A549 treated with CpdA at 1 μM for 4 hours (cell line): ENCODE data around the gene MEF2A. TPM values are rescaled to one million over a fixed set of nuclear protein-coding genes. Genes with fewer than 3 reads are reported as not detected.

Experiments
- total RNA-seq: library from RNA; stranded (reverse); fragments of 200-300 nt; extraction: Qiagen RNA extraction; gene quantifications from 5 replicates; pipeline ENCODE4 v1.2.3, GENCODE V29; 2022; ENCODE audit warnings: low read depth

The MEF2A gene
- 11.2 to 16.2 TPM (median 14.0 TPM) in 5 replicates for total RNA-seq

DNA sequence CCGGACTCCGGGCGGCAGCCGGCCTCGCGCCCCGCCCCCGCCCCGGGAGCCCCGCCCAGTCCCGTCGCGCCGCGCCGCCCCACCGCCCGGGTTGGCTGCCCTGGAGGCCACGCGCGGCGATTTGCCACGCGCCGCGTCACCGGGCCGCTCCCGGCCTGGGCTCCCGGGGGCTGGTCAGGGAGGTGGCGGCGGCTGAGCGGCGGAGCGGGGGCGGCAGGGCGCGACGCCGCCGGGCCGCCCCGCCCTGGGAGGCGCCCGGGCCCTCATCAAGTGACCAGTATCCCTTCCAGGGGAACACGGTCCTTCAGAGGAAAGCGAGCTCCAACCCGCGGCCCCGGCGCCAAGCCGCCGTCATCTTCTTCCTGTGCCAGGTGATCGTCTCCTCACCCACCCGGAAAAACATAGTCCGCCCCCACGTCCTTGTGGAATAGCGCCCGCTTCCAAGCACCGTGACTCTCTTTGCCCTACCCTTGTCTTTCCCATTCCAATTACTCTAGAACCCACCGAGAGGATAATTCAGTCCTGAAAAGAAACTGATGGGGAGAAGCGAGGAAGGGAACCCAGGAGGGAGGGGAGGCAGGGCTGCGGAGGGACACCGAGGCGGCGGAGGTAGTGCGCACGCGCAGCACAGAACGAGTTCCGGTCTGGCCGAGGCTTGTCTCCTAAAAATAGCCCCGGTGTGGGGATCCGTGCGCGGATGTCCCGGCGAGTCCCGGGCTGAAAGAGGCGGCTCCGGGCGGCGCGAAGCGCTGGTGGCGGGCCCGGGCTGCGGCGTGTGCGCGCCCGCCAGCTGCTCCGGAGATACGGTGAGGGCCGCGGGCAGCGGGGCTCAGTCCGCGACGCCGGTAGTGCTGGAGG lies at the start of gene MEF2A:
Gene MEF2A, plus strand, starts transcription at position 686 of the 858 bp plus-strand sequence. CDS start 67,136 bp downstream, outside the sequence.

DNA sequence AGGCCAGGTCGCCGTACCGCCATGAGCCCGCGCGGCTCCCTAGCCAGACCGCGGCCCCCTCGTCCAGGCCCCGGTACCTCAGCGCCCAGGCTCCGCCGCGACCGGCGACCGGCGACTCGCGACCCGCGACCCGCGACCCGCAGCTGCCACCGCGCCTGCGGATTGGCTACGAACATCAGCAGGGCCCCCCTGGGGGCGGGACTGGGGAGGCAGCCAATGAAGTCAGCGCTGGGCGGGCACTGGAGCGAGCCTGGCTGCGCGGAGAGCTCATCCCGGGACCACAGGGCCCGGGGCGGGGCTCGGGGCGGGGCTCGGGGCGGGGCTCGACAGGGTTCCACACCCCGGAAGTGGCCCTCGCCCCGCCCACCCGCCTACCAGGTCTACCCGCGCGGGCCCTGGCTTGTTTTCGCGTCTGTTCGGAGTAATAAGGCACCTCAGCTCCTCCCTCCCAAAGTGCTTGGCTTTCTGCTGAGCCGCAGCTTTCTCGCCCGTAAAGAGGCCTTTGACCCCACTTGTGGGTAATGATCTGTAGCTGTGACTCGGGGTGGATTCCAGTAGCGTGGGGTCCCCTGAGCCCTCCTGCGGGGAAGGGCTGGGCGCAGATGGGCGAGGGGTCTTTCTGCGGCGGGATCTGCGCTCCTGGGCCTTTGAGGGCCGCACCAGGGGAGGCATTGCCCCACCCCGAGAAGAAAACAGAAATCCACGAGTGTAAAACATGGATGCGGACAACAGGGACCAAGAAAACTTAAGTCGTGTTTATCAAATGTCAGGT lies 167.7 kb downstream of the MEF2A start, which contains the start of gene LYSMD4:
Gene LYSMD4, minus strand, starts transcription at position 170 of the 772 bp plus-strand sequence. CDS start 1,438 bp downstream, outside the sequence.

Other genes with a start within 250 kb of the MEF2A start
- 3.1 to 4.4 TPM (median 3.7 TPM) in 5 replicates for gene LYSMD4, start 167.5 kb downstream of the MEF2A start, total RNA-seq